ENCODE results near the gene NDUFA8. TPM values are rescaled to one million over a fixed set of nuclear protein-coding genes. Genes with fewer than 3 reads are reported as not detected.

The NDUFA8 gene
- total and polyA plus RNA-seq, 9 of the 15 experiments (the other 6 are each of a cell fraction or from before 2014, with no cell fraction given): 105 to 212 (median 133) TPM

- no peak for TF ChIP-seq BRF2 (IDR thresholded peaks at IDR 0.05; ENCODE audit: borderline replicate concordance, insufficient read depth, insufficient read length)
- no peak for TF ChIP-seq HSF4 (CRISPR knock-in tag; IDR thresholded peaks at IDR 0.05; ENCODE audit: borderline replicate concordance)
- no peak for TF ChIP-seq ZSCAN29 (IDR thresholded peaks at IDR 0.05)
- no peak for TF ChIP-seq EP300 (IDR thresholded peaks at IDR 0.05; ENCODE audit: low read length)
- TF ChIP-seq ZBTB2 (IDR thresholded peaks at IDR 0.05): peak; percentile 99
- no peak for TF ChIP-seq ZBTB33 (CRISPR knock-in tag; IDR thresholded peaks at IDR 0.05)
- TF ChIP-seq ZNF644 (tag; IDR thresholded peaks at IDR 0.05; ENCODE audit: low read depth): no peak
- TF ChIP-seq MIER1 (IDR thresholded peaks at IDR 0.05; ENCODE audit: low read depth): no peak
- no peak for TF ChIP-seq ZNF639 (CRISPR knock-in tag; conservative IDR thresholded peaks at IDR 0.05 in 1 of 2, IDR thresholded peaks at IDR 0.05 in 1 of 2)
- no peak for TF ChIP-seq BRF1 (IDR thresholded peaks at IDR 0.05; ENCODE audit: borderline replicate concordance, extremely low read depth, insufficient read length)
- no peak for TF ChIP-seq RAD21 (CRISPR knock-in tag; conservative IDR thresholded peaks at IDR 0.05 in 1 of 2, IDR thresholded peaks at IDR 0.05 in 1 of 2)
- TF ChIP-seq RNF219 (CRISPR knock-in tag; IDR thresholded peaks at IDR 0.05): no peak
- no peak for TF ChIP-seq CREB3 (tag; conservative IDR thresholded peaks at IDR 0.05; ENCODE audit: low read depth)
- TF ChIP-seq RCOR1 (IDR thresholded peaks at IDR 0.05; ENCODE audit: borderline replicate concordance in 1 of 2, low read depth in 2 of 2, low read length in 2 of 2): no peak
Measured at GRCh38 chr9:122159026-122159924, at the start of gene NDUFA8, which contains the start of gene MORN5 (continued).

Measured in K562 (cell line).